Aorta (tissue), 5 donors: Measurements from ENCODE around the gene C14orf132. TPM values are rescaled to one million over a fixed set of nuclear protein-coding genes. Genes with fewer than 3 reads are reported as not detected.
A peak's percentile ranks its signal among the peaks of the same experiment; 100 is the strongest.

ENCODE experiments used
- ATAC-seq: fragments of 200-7000 bp; cut with Tn5 transposase; one replicate; pipeline ENCODE4 v1.9.1; 2022; ENCODE audit warnings: moderate library complexity; ENCODE audit not compliant: low FRiP score
- DNase-seq, 2 donors: peaks; one replicate each; pipeline ENCODE4 v3.0.0-alpha.2; 2020
- H3K27ac ChIP-seq, 2 donors: one replicate each; pipeline ENCODE4 v1.5.1; 2013; ENCODE audit warnings: low read length in 2 of 2, mild to moderate bottlenecking in 2 of 2, moderate library complexity in 2 of 2, control low read depth in 1 of 2, inconsistent platforms in 1 of 2, low read depth in 1 of 2
- H3K27me3 ChIP-seq, 2 donors: one replicate each; pipeline ENCODE4 v1.6.1; 2013; ENCODE audit warnings: control low read depth in 1 of 2, low read length in 1 of 2, mild to moderate bottlenecking in 1 of 2, moderate library complexity in 1 of 2; ENCODE audit not compliant: insufficient read depth in 2 of 2, control insufficient read depth in 1 of 2
- H3K36me3 ChIP-seq, 2 donors: one replicate each; pipeline ENCODE4 v1.6.1; 2013; ENCODE audit warnings: control low read depth in 1 of 2, low read length in 1 of 2, mild to moderate bottlenecking in 1 of 2; ENCODE audit not compliant: insufficient read depth in 2 of 2, control insufficient read depth in 1 of 2
- H3K4me1 ChIP-seq, 2 donors: one replicate each; pipeline ENCODE4 v1.6.1; 2013; ENCODE audit warnings: low read length in 2 of 2, control low read depth in 1 of 2, mild to moderate bottlenecking in 1 of 2, moderate library complexity in 1 of 2; ENCODE audit not compliant: insufficient read depth in 2 of 2, control insufficient read depth in 1 of 2
- H3K4me3 ChIP-seq, 2 donors: one replicate each; pipeline ENCODE4 v1.5.1; 2013; ENCODE audit warnings: low read length in 2 of 2, control low read depth in 1 of 2, mild to moderate bottlenecking in 1 of 2
- H3K9me3 ChIP-seq: one replicate; pipeline ENCODE4 v1.6.1; 2013; ENCODE audit warnings: mild to moderate bottlenecking, low read length; ENCODE audit not compliant: control insufficient read depth
- whole genome bisulfite sequencing, 2 donors: extraction: QIAGEN DNeasy Blood & Tissue Kit; methylation state at CpG; one replicate each; pipeline ENCODE4 v1.1.7; 2013; 5-methylcytosine and 5-hydroxymethylcytosine counted together
- intact Hi-C, 2 donors: fragments of 100-400 bp; cut with DNase I; formaldehyde crosslinking; loops; one replicate each; pipeline versions ENCODE4 v1.14.2 to v1.15.0; 2022
- polyA plus RNA-seq, 2 donors: library from polyadenylated mRNA; stranded (reverse); fragments of 200-250 nt; gene quantifications; one replicate each; pipeline ENCODE4 v1.2.3, GENCODE V29; 2013
- total RNA-seq, 2 donors: library from RNA; stranded (reverse); fragmentation: NEBNext Ultra II Directional; extraction: Animal tissue kit (Norgen Biotek cat#: 25700); gene quantifications; one replicate each; pipeline ENCODE4 v1.2.1, GENCODE V29; 2021
- donor health status: healthy with polysubstance abuse.
- donor health status: Bipolar disorder and iron deficiency.
- donor health status: DM: no; HTN: no; CAD: no.
- donor health status: DM: no; HTN: no; CAD: no.
- donor health status: DM: yes; HTN: yes; CAD: no.

Gene C14orf132
- total and polyA plus RNA-seq, 4 donors = 10.8 to 39.1 (median 26.2) TPM

DNA sequence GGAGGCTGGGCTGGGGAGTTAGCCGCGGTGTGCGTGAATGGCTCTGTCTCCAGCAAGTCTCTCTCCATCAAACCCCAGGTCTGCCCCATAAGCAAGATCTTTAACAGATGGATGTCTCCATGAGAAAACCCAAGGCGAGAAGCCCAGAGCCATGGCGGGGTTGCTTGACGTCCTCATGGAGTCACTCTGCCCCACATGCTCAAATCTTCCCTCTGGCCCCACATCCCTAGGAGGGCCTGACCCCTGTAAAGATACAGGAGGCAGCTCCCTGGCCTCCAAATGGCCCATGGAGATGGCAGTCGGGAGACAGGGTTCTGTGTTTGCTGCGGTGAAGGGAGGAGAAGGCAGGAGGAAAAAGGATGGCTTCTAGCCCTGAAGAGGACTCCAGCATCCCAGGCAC, 49.3 kb downstream of the C14orf132 start:
- Histone ChIP-seq H3K27me3 (no peaks in the 10 kb centered on the region), H3K9me3 (no peaks in the 10 kb centered on the region), H3K36me3 (peaks cover 3 to 4% of the 10 kb centered on the region in 2 donors), H3K27ac (no peak overlapping the region), H3K4me1 (no peaks in the 10 kb centered on the region), H3K4me3 (no peak overlapping the region)
- peak in 1 of 2 donors; percentile 32 for DNase-seq
- WGBS, 2 donors = 95 to 97% methylated on average over 8 of the region's 8 CpGs
- no peak for ATAC-seq
- intact Hi-C loops = loop anchor here in 1 of 2 donors (5.0 kb wide), 1 partner anchor 36 kb away; no protein-coding TSS in a partner anchor

DNA sequence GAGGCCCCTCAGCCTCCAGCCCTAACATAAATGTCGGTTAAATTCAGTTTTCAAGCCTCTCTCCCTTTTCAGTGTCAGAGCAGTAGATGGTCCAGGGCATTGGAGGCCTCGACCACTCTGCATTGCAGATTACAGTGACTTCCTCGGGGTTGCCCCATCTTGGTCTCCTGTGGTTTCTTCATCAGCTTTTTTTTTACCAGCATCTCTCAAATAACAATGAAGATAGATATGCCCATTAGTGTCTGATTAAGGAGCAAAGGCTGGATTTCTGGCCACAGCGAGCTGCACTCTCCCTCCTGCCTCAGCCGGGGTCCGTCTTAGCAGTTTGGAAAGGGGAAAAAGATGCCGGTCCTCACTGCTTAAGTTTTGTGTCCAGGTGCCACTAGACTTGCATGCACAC, 49.7 kb downstream of the C14orf132 start:
- no peaks in the 10 kb centered on the region for H3K4me1 ChIP-seq
- peaks cover 3 to 4% of the 10 kb centered on the region in 2 donors for H3K36me3 ChIP-seq
- H3K9me3 ChIP-seq = no peaks in the 10 kb centered on the region
- 96 to 97% methylated on average over 7 of the region's 7 CpGs for WGBS, 2 donors
- intact Hi-C loops = loop anchor here in 1 of 2 donors (5.0 kb wide), 1 partner anchor 37 kb away; no protein-coding TSS in a partner anchor
- H3K4me3 ChIP-seq = no peak overlapping the region
- ATAC-seq (no peak), DNase-seq (peak in 1 of 2 donors; percentile 41)
- H3K27ac ChIP-seq = no peak overlapping the region
- no peaks in the 10 kb centered on the region for H3K27me3 ChIP-seq

DNA sequence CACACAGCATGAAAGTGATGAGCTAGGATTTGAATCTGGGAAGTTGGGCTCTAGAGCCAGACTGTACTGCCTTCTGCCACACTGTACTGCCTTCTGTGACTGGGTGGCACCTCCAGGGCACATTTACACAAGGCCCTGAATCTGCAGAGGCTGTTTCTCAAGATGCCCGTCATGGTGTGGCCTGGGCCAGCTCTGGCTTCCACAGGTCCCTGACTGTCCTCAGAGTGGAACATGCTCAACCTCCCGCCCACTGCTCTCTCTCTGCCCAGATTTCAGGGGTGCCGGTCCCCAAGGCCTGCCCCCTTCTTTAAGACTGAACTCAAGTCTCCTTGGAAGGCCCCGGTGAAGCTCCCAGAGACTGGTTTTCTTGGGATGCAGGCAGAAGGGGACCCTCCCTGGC, 50.2 kb downstream of the C14orf132 start:
- WGBS, 2 donors = 92 to 96% methylated on average over 4 of the region's 4 CpGs
- Histone ChIP-seq H3K4me3 (no peak overlapping the region), H3K36me3 (peaks cover 3 to 4% of the 10 kb centered on the region in 2 donors), H3K9me3 (no peaks in the 10 kb centered on the region), H3K27me3 (no peaks in the 10 kb centered on the region), H3K4me1 (no peaks in the 10 kb centered on the region), H3K27ac (no peak overlapping the region)
- ATAC-seq = no peak
- intact Hi-C loops = loop anchor here in 1 of 2 donors (5.0 kb wide), 1 partner anchor 37 kb away; no protein-coding TSS in a partner anchor
- peak in 1 of 2 donors; percentile 30 for DNase-seq

DNA sequence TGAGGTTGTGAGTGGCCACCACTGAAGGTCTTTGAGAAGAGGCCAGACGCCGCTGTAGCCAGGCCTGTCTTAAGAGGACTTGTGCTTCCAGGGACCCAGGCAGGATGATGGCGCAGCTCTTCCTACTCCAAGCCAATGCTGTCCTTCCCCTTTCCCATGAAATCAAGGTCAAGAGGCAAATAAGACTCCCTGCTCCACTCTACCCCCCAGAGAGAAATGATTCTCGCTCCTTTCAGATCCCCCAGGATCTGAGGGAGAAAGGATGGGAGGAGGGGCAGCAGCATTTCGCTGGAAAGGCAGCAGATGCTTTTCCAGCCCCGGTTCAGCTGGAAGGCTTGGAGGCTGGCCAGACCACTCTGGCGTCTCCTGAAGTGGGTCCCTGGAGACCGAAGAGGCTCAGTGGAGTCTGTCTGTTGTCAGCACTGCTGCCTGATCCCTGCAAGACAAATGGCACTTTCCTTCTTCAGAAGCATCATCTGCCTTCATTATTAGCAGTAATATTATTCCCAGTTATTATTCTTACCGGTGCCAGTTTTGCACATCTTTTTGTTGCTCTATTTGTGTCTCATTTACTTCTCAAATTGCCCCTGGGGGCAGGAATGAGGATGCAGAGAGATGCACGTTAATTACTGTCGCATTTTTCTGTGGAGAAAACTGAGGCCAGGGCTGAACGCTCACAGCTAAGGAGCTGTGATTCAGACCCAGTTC, 51.4 kb downstream of the C14orf132 start:
- H3K9me3 ChIP-seq = no peaks in the 10 kb centered on the region
- no peaks in the 10 kb centered on the region for H3K4me1 ChIP-seq
- ATAC-seq = no peak
- H3K4me3 ChIP-seq = no peak overlapping the region
- H3K27ac ChIP-seq = no peak overlapping the region
- peak in 1 of 2 donors; percentile 80 for DNase-seq
- peaks cover 3 to 4% of the 10 kb centered on the region in 2 donors for H3K36me3 ChIP-seq
- no peaks in the 10 kb centered on the region for H3K27me3 ChIP-seq
- 40 to 44% methylated on average over 12 of the region's 12 CpGs for WGBS, 2 donors
- intact Hi-C loops = no loop called here

DNA sequence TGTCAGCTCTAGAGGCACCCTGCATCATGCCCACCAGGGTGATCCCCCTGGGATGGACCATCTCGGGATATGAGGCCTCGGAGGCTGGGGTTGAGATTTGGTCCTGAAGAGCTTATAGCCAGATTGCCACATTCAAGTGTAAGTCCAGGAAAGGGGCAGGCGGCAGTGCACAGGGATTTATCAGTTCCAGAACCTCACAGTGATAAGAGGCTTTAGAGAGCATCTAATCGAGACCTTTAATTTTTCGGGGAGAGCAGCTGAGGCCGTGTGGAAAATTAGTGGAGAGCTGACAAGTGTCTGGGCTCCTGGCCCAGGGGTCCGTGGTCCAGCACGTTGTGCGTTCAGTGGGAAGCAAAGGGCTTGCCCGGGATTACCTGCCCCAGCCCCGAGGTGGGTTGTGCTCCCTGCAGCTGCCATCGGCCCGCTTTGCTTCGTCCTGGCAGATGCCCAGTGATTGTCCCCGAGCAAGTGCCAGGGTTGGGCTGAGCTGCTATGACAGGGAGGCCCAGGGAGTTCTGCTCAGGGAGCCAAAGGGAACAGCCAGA, 52.1 kb downstream of the C14orf132 start:
- no peak for ATAC-seq
- 57 to 61% methylated on average over 15 of the region's 15 CpGs for WGBS, 2 donors

DNA sequence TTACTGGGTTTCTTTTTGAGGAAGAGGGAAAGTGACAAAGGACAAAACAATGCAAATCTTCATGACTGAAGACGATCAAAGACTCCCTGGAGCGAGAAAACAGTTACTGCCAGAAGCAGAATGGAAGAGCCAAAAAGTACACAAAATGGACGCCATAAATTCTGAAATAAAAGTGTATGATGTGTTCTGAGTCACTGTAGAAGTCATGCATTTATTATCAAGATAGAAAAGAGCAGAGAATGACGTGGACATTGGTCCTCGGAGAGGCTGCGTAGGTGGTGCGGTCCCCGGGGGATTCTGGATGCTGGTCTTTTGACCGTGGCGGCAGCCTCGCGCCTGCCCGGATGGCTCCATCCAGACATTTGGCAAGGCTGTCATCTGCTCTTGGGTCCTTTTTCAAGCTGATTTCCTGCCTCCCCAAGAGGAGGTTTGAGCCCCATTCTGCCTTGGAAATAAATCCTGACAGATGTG, 52.8 kb downstream of the C14orf132 start:
- no peak overlapping the region for H3K4me3 ChIP-seq

More for the DNA sequence above, 52.1 kb downstream of the C14orf132 start:
- Histone ChIP-seq H3K4me1 (no peaks in the 10 kb centered on the region), H3K4me3 (no peak overlapping the region), H3K27me3 (no peaks in the 10 kb centered on the region), H3K27ac (no peak overlapping the region), H3K36me3 (peaks cover 3 to 4% of the 10 kb centered on the region in 2 donors), H3K9me3 (no peaks in the 10 kb centered on the region)
- intact Hi-C loops = no loop called here
- peak in 1 of 2 donors; percentile 73 for DNase-seq

DNA sequence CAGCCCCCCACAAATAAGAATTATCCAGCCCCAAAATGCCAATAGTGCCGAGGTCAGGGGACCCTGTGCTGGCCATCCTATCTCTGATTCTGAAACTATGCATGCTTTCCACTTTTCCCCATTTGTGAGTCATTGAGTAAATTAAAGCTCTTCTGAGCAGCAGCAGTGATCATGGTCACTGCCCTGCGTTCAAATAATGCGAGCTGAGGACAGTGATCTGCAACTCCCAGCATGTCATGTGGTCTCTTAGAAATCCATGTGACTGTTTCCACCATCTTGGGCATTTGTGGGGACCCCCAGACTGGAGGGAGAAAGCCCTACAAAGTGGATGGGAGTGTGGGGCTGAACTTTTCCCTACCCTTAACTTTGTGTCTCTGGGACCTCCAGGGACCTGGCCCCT, 53.8 kb downstream of the C14orf132 start:
- Histone ChIP-seq H3K9me3 (no peaks in the 10 kb centered on the region), H3K27me3 (no peaks in the 10 kb centered on the region), H3K36me3 (peaks cover under 1 to 2% of the 10 kb centered on the region in 2 donors), H3K4me3 (no peak overlapping the region), H3K4me1 (no peaks in the 10 kb centered on the region), H3K27ac (no peak overlapping the region)
- DNase-seq (peak in 1 of 2 donors; percentile 22), ATAC-seq (no peak)
- intact Hi-C loops = loop anchor here in 1 of 2 donors (2.0 kb wide), 1 partner anchor 532 kb away; no protein-coding TSS in a partner anchor
- 83 to 91% methylated on average over 3 of the region's 3 CpGs for WGBS, 2 donors

More for the DNA sequence above, 52.8 kb downstream of the C14orf132 start:
- ATAC-seq (no peak), DNase-seq (peak in 1 of 2 donors; percentile 80)
- no peak overlapping the region for H3K27ac ChIP-seq
- no peaks in the 10 kb centered on the region for H3K9me3 ChIP-seq
- no peaks in the 10 kb centered on the region for H3K27me3 ChIP-seq
- H3K4me1 ChIP-seq = no peaks in the 10 kb centered on the region
- H3K36me3 ChIP-seq = peaks cover 2 to 4% of the 10 kb centered on the region in 2 donors
- intact Hi-C loops = loop anchor here in 1 of 2 donors (2.0 kb wide), 1 partner anchor 531 kb away; no protein-coding TSS in a partner anchor
- 86 to 88% methylated on average over 13 of the region's 13 CpGs for WGBS, 2 donors

DNA sequence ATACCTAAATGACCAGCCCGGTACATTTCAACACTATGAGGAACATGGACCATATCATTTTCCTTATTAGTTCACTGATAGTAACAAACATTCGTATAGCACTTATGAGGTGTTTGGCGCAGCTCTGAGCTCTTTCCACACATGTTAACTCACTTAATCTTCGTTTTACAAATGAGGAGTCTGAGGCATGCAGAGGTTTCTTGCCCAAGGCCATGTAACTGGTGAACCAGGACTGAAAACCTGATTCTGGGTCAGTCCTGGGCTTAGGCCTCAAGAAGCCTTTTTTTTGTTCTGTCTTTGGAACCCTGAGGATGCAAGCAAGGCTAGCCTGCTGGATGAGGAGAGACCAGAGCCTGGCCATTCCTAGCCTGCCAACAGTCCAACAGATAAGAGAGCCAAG, 55.0 kb downstream of the C14orf132 start:
- 89 to 91% methylated on average over 4 of the region's 4 CpGs for WGBS, 2 donors
- Histone ChIP-seq H3K36me3 (peaks cover 0 to under 1% of the 10 kb centered on the region in 2 donors), H3K9me3 (no peaks in the 10 kb centered on the region), H3K4me1 (no peaks in the 10 kb centered on the region), H3K27ac (no peak overlapping the region), H3K27me3 (no peaks in the 10 kb centered on the region), H3K4me3 (no peak overlapping the region)
- ATAC-seq = no peak
- peak in 1 of 2 donors; percentile 14 for DNase-seq
- intact Hi-C loops = no loop called here
